IMR-90 (cell line): ENCODE results near the gene MRAP.

ENCODE experiments used
- CEBPB ChIP-seq: IDR thresholded peaks from 2 replicates; pipeline ENCODE4 v1.6.1; 2012; ENCODE audit warnings: low read depth, low read length, improper control_type of control experiment
- CHD1 ChIP-seq: IDR thresholded peaks from 2 replicates; pipeline ENCODE4 v1.6.1; 2012; ENCODE audit warnings: low read depth, low read length, improper control_type of control experiment
- CTCF ChIP-seq: conservative IDR thresholded peaks from 2 replicates; pipeline ENCODE4 v1.5.1; 2012; ENCODE audit warnings: mild to moderate bottlenecking, low read depth, low read length, improper control_type of control experiment
- RFX5 ChIP-seq: IDR thresholded peaks from 2 replicates; pipeline ENCODE4 v1.8.0; 2012; ENCODE audit warnings: low read depth, mild to moderate bottlenecking, low read length, moderate library complexity

DNA sequence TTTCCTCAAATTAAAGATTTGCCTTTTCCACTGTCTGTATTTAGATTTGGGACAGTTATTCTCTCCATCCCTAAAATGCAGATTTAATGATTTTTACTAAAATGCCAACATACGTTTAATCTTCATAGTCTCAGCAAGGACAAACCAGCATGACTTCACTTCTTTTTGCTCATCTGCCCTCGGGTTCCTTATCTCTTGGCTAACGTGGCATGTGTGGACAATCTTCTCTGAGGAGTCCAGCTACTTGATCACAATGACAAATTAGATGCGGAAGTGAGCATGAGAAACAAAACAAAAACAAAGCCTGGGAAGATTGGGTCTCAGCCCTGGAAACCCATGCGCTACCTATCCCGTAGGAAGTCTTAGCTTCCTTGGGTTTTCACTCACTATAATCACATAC is 1.0 kb downstream of the MRAP start:
- TF ChIP-seq CEBPB (no peak), CTCF (no peak), CHD1 (no peak), RFX5 (no peak)
